ENCODE measurements around the gene OR8D2. TPM values are rescaled to one million over a fixed set of nuclear protein-coding genes. Genes with fewer than 3 reads are reported as not detected.

The OR8D2 gene
- total and polyA plus RNA-seq, 7 donors, result not detected

GRCh38 chr11:124285610-124286344, 34.2 kb downstream of the OR8D2 start:
- ATAC-seq (no peak), DNase-seq (no peak)
- Histone ChIP-seq H3K4me1 (no peaks in the 10 kb centered on the region), H3K27ac (no peak overlapping the region), H3K36me3 (ENCODE audit: insufficient read depth in 1 of 2, low read depth in 1 of 2) (no peaks in the 10 kb centered on the region), H3K9me3 (peaks cover 13% of the 10 kb centered on the region), H3K27me3 (ENCODE audit: insufficient read depth in 3 of 3, low read length in 2 of 3) (no peaks in the 10 kb centered on the region), H3K4me3 (no peak overlapping the region)
- WGBS, 3 donors, result 62 to 67% (median 63%) methylated on average over 3 of the region's 3 CpGs
- intact Hi-C loops (cut with DNase I), result no loop called here
- no peak for TF ChIP-seq CTCF (IDR thresholded peaks at IDR 0.05)

- WGBS, 3 donors, result 60 to 83% (median 67%) methylated on average over 2 of the region's 2 CpGs
Observed at GRCh38 chr11:124278261-124278660, 41.7 kb downstream of the OR8D2 start.

GRCh38 chr11:124277804-124278203, 42.2 kb downstream of the OR8D2 start:
- Histone ChIP-seq H3K27me3 (ENCODE audit: insufficient read depth in 3 of 3, low read length in 2 of 3) (no peaks in the 10 kb centered on the region), H3K4me1 (no peaks in the 10 kb centered on the region), H3K4me3 (no peak overlapping the region), H3K9me3 (peaks cover 8% of the 10 kb centered on the region), H3K27ac (no peak overlapping the region), H3K36me3 (ENCODE audit: insufficient read depth in 1 of 2, low read depth in 1 of 2) (no peaks in the 10 kb centered on the region)
- 73 to 79% (median 77%) methylated on average over 3 of the region's 3 CpGs for whole genome bisulfite sequencing, 3 donors
- DNase-seq (no peak), ATAC-seq (no peak)
- intact Hi-C loops (cut with DNase I), result no loop called here
- TF ChIP-seq CTCF (IDR thresholded peaks at IDR 0.05), result no peak

More at GRCh38 chr11:124278261-124278660, 41.7 kb downstream of the OR8D2 start:
- Histone ChIP-seq H3K4me3 (no peak overlapping the region), H3K9me3 (peaks cover 8% of the 10 kb centered on the region), H3K36me3 (ENCODE audit: insufficient read depth in 1 of 2, low read depth in 1 of 2) (no peaks in the 10 kb centered on the region), H3K27me3 (ENCODE audit: insufficient read depth in 3 of 3, low read length in 2 of 3) (no peaks in the 10 kb centered on the region), H3K27ac (no peak overlapping the region), H3K4me1 (no peaks in the 10 kb centered on the region)
- DNase-seq (no peak), ATAC-seq (no peak)
- intact Hi-C loops (cut with DNase I), result no loop called here
- no peak for TF ChIP-seq CTCF (IDR thresholded peaks at IDR 0.05)

GRCh38 chr11:124277207-124277606, 42.8 kb downstream of the OR8D2 start:
- 84 to 89% (median 84%) methylated on average over 3 of the region's 3 CpGs for WGBS, 3 donors
- TF ChIP-seq CTCF (IDR thresholded peaks at IDR 0.05), result no peak
- Histone ChIP-seq H3K27ac (no peak overlapping the region), H3K36me3 (ENCODE audit: insufficient read depth in 1 of 2, low read depth in 1 of 2) (no peaks in the 10 kb centered on the region), H3K4me1 (no peaks in the 10 kb centered on the region), H3K4me3 (no peak overlapping the region), H3K9me3 (peaks cover 8% of the 10 kb centered on the region), H3K27me3 (ENCODE audit: insufficient read depth in 3 of 3, low read length in 2 of 3) (no peaks in the 10 kb centered on the region)
- DNase-seq, result no peak
- ATAC-seq, result no peak
- intact Hi-C loops (cut with DNase I), result no loop called here

- no peak for ATAC-seq
- Histone ChIP-seq H3K4me1 (no peaks in the 10 kb centered on the region), H3K27me3 (ENCODE audit: insufficient read depth in 3 of 3, low read length in 2 of 3) (no peaks in the 10 kb centered on the region), H3K27ac (no peak overlapping the region), H3K36me3 (ENCODE audit: insufficient read depth in 1 of 2, low read depth in 1 of 2) (no peaks in the 10 kb centered on the region), H3K4me3 (no peak overlapping the region), H3K9me3 (peaks cover under 1% of the 10 kb centered on the region)
- DNase-seq, result no peak
- intact Hi-C loops (cut with DNase I), result no loop called here
- 64 to 77% (median 72%) methylated on average over 1 of the region's 1 CpG for WGBS, 3 donors
- no peak for TF ChIP-seq CTCF (IDR thresholded peaks at IDR 0.05)
Observed at GRCh38 chr11:124276081-124276480, 43.9 kb downstream of the OR8D2 start.

Data from psoas muscle (tissue), 8 donors.